ENCODE measurements around the gene CCDC185.

CCDC185 gene

GRCh38 chr1:223393275-223394214, at the start of gene CCDC185:
Gene CCDC185, plus strand, starts transcription at chr1:223393415. Its CDS starts 61 bp downstream, at chr1:223393476.
- DNase-seq (ENCODE audit: low read depth) = no peak

- no peak for DNase-seq (ENCODE audit: low read depth)
These were observed 49.5 kb upstream of the CCDC185 start for GRCh38 chr1:223343692-223344091.

- DNase-seq (ENCODE audit: low read depth) = no peak
These were observed 48.7 kb upstream of the CCDC185 start for GRCh38 chr1:223344491-223344890.

- no peak for DNase-seq (ENCODE audit: low read depth)
These were observed 47.5 kb upstream of the CCDC185 start for GRCh38 chr1:223345720-223346119.

GRCh38 chr1:223346311-223346710, 46.9 kb upstream of the CCDC185 start:
- DNase-seq (ENCODE audit: low read depth) = no peak

- no peak for DNase-seq (ENCODE audit: low read depth)
These were observed 45.6 kb upstream of the CCDC185 start for GRCh38 chr1:223347583-223347982.

GRCh38 chr1:223348439-223348838, 44.8 kb upstream of the CCDC185 start:
- DNase-seq (ENCODE audit: low read depth) = no peak

- DNase-seq (ENCODE audit: low read depth) = no peak
These were observed 44.0 kb upstream of the CCDC185 start for GRCh38 chr1:223349241-223349640.

- DNase-seq (ENCODE audit: low read depth) = no peak
These were observed 42.8 kb upstream of the CCDC185 start for GRCh38 chr1:223350361-223350908.

GRCh38 chr1:223352944-223353343, 40.3 kb upstream of the CCDC185 start:
- no peak for DNase-seq (ENCODE audit: low read depth)

- DNase-seq (ENCODE audit: low read depth) = no peak
These were observed 39.3 kb upstream of the CCDC185 start for GRCh38 chr1:223353939-223354338.

- no peak for DNase-seq (ENCODE audit: low read depth)
These were observed 37.5 kb upstream of the CCDC185 start for GRCh38 chr1:223355699-223356098.

GRCh38 chr1:223358826-223359225, 34.4 kb upstream of the CCDC185 start:
- no peak for DNase-seq (ENCODE audit: low read depth)

- DNase-seq (ENCODE audit: low read depth) = no peak
These were observed 30.0 kb upstream of the CCDC185 start for GRCh38 chr1:223363057-223363855.

- DNase-seq (ENCODE audit: low read depth) = peak; percentile 33
These were observed 29.1 kb upstream of the CCDC185 start, which contains the start of gene SUSD4 for GRCh38 chr1:223363856-223364684. Gene SUSD4, minus strand, starts transcription at chr1:223364176. Its CDS starts 751 bp downstream, at chr1:223363425.

- no peak for DNase-seq (ENCODE audit: low read depth)
These were observed 28.4 kb upstream of the CCDC185 start for GRCh38 chr1:223364685-223365382.

- DNase-seq (ENCODE audit: low read depth) = no peak
These were observed 19.1 kb upstream of the CCDC185 start for GRCh38 chr1:223374064-223374610.

- no peak for DNase-seq (ENCODE audit: low read depth)
These were observed 14.5 kb upstream of the CCDC185 start for GRCh38 chr1:223378754-223379153.

GRCh38 chr1:223386013-223386412, 7.2 kb upstream of the CCDC185 start:
- DNase-seq (ENCODE audit: low read depth) = no peak

GRCh38 chr1:223390618-223391017, 2.6 kb upstream of the CCDC185 start:
- DNase-seq (ENCODE audit: low read depth) = no peak

- no peak for DNase-seq (ENCODE audit: low read depth)
These were observed 1.0 kb downstream of the CCDC185 start for GRCh38 chr1:223394242-223394641.

Measured in stimulated activated CD8-positive, alpha-beta memory T cell treated with anti-CD3 and anti-CD28 coated beads, Interleukin-15, amount 100 ng/mL, for 24 hours (primary cell).